Mucosa of gallbladder (tissue), 1 donor: ENCODE measurements around the gene CKB. TPM values are rescaled to one million over a fixed set of nuclear protein-coding genes. Genes with fewer than 3 reads are reported as not detected.
"Not testable (repeated sequence)": the region's sequence is repeated elsewhere in the genome, so short reads cannot be mapped to it uniquely, and the experiment has no call there.

Experiments
- DNase-seq: peaks from one replicate; pipeline ENCODE4 v3.0.0-alpha.2; 2020; ENCODE audit warnings: low spot score
- total RNA-seq: library from RNA; stranded (reverse); gene quantifications from one replicate; pipeline ENCODE4 v1.2.1, GENCODE V29; 2021
- donor health status: DM: no; HTN: no; CAD: no.

CKB gene
- total RNA-seq, 1 donor from 2014 or later, result 424 TPM

- no peak for DNase-seq
These were observed 3.8 kb upstream of the CKB start for GRCh38 chr14:103526247-103526913.

GRCh38 chr14:103525430-103526246 is 3.0 kb upstream of the CKB start:
- not testable (repeated sequence) for DNase-seq

GRCh38 chr14:103524002-103524935 is 1.6 kb upstream of the CKB start:
- DNase-seq, result no peak

- DNase-seq, result no peak
These were observed 935 bp upstream of the CKB start for GRCh38 chr14:103523575-103523954.

GRCh38 chr14:103521951-103522563 is 573 bp downstream of the CKB start:
- no peak for DNase-seq

- DNase-seq, result no peak
These were observed 1.1 kb downstream of the CKB start for GRCh38 chr14:103521438-103521950.

GRCh38 chr14:103520657-103521437 is 1.8 kb downstream of the CKB start:
- peak; percentile 70 for DNase-seq

- no peak for DNase-seq
These were observed 2.4 kb downstream of the CKB start for GRCh38 chr14:103520269-103520656.

- DNase-seq, result no peak
These were observed 2.8 kb downstream of the CKB start for GRCh38 chr14:103519837-103520212.

GRCh38 chr14:103519043-103519836 is 3.4 kb downstream of the CKB start:
- DNase-seq, result no peak

GRCh38 chr14:103518422-103519042 is 4.1 kb downstream of the CKB start:
- DNase-seq, result peak; percentile 61

GRCh38 chr14:103517721-103518421 is 4.8 kb downstream of the CKB start:
- DNase-seq, result no peak

GRCh38 chr14:103517174-103517566 is 5.5 kb downstream of the CKB start:
- no peak for DNase-seq

GRCh38 chr14:103516426-103517173 is 6.0 kb downstream of the CKB start:
- DNase-seq, result no peak

- DNase-seq, result no peak
These were observed 7.8 kb downstream of the CKB start for GRCh38 chr14:103514596-103515421.

- peak; percentile 45 for DNase-seq
These were observed 9.7 kb downstream of the CKB start for GRCh38 chr14:103512701-103513611.
